Thyroid gland (tissue), 4 donors: ENCODE data around the gene ROBO2.

ENCODE experiments used
- CTCF ChIP-seq, 6 experiments: fragments of 200-600 bp in 3 of 6; fragments of 450-650 bp in 3 of 6; sonication (generic) in 3 of 6; IDR thresholded peaks; one replicate each; pipeline ENCODE4 v1.5.1; 2016 to 2019; ENCODE audit warnings: antibody characterized with exemption in 6 of 6, mild to moderate bottlenecking in 2 of 6, inconsistent platforms in 1 of 6, moderate library complexity in 1 of 6
- POLR2A ChIP-seq, 2 donors: fragments of 450-650 bp; IDR thresholded peaks; one replicate each; pipeline ENCODE4 v1.6.1; 2017; ENCODE audit warnings: antibody characterized with exemption in 2 of 2, mild to moderate bottlenecking in 2 of 2, moderate library complexity in 1 of 2

- TF ChIP-seq POLR2A (IDR thresholded peaks at IDR 0.05) (no peak), CTCF (IDR thresholded peaks at IDR 0.05) (no peak)
Observed at GRCh38 chr3:77373619-77374018, 333.7 kb downstream of the ROBO2 start.
